ENCODE measurements around the gene CUL7. TPM values are rescaled to one million over a fixed set of nuclear protein-coding genes. Genes with fewer than 3 reads are reported as not detected.

Gene CUL7
- total RNA-seq, 1 experiment from 2014 or later = 23.5 TPM

DNA sequence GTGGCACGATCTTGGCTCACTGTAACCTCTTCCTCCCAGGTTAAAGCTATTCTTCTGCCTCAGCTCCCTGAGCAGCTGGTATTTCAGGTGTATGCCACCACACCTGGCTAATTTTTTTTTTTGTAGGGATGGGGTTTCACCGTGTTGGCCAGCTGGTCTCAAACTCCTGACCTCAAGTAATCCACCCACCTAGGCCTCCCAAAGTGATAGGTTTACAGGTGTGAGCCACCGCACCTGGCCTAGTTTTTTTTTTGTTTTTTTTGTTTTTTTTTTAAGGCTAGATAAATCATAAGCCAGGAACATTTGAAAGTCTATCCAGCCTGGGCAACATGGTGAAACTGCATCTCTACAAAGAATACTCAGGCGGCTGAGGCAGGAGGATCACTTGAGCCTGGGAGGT lies 21.3 kb downstream of the CUL7 start:
- no peak overlapping the region for H3K23ac ChIP-seq (ENCODE audit: insufficient read length, low read depth, low read length)
- H3K27ac Mint-ChIP-seq = no peak overlapping the region
- no peak overlapping the region for H3K18ac ChIP-seq (ENCODE audit: insufficient read length, low read depth, low read length)
- no peak overlapping the region for H4K8ac ChIP-seq (replicated peaks; ENCODE audit: insufficient read length, low read depth, low read length)
- H2AFZ ChIP-seq (ENCODE audit: low read length) = no peak overlapping the region
- no peak overlapping the region for H4K5ac ChIP-seq (ENCODE audit: insufficient read length, low read depth, low read length)
- no peaks in the 10 kb centered on the region for H3K4me1 Mint-ChIP-seq
- peaks cover 36 to 91% (median 63%) of the 10 kb centered on the region in 3 experiments; a peak in 6 of 7 replicates for H3K36me3 Mint-ChIP-seq (ENCODE audit: insufficient read depth in 1 of 3, low read depth in 3 of 3)
- no peaks in the 10 kb centered on the region for H3K79me2 ChIP-seq (ENCODE audit: insufficient read depth, low read length)
- H4K20me1 ChIP-seq (ENCODE audit: control insufficient read depth, insufficient read depth, insufficient read length) = no peaks in the 10 kb centered on the region
- TF ChIP-seq, protein P1, sequence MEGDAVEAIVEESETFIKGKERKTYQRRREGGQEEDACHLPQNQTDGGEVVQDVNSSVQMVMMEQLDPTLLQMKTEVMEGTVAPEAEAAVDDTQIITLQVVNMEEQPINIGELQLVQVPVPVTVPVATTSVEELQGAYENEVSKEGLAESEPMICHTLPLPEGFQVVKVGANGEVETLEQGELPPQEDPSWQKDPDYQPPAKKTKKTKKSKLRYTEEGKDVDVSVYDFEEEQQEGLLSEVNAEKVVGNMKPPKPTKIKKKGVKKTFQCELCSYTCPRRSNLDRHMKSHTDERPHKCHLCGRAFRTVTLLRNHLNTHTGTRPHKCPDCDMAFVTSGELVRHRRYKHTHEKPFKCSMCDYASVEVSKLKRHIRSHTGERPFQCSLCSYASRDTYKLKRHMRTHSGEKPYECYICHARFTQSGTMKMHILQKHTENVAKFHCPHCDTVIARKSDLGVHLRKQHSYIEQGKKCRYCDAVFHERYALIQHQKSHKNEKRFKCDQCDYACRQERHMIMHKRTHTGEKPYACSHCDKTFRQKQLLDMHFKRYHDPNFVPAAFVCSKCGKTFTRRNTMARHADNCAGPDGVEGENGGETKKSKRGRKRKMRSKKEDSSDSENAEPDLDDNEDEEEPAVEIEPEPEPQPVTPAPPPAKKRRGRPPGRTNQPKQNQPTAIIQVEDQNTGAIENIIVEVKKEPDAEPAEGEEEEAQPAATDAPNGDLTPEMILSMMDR (conservative IDR thresholded peaks at IDR 0.05) = no peak
- no peak overlapping the region for H3K4me2 ChIP-seq (ENCODE audit: insufficient read depth, insufficient read length, low read length)
- no peak overlapping the region for H2BK12ac ChIP-seq (ENCODE audit: insufficient read length, low read depth, low read length)
- no peak overlapping the region for H2AK5ac ChIP-seq (ENCODE audit: insufficient read length, low read length)
- no peak overlapping the region for H3T11ph ChIP-seq (ENCODE audit: low read length)
- no peaks in the 10 kb centered on the region for H3K9me3 ChIP-seq (ENCODE audit: control insufficient read depth, low read depth, low read length)
- no peaks in the 10 kb centered on the region for H3K27me3 ChIP-seq (ENCODE audit: insufficient read depth, low read length)
- H3K9me3 Mint-ChIP-seq = no peaks in the 10 kb centered on the region
- H2BK120ac ChIP-seq (ENCODE audit: low read depth, low read length, poor library complexity, severe bottlenecking) = no peak overlapping the region
- no peak overlapping the region for H3K4me3 Mint-ChIP-seq
- H3K27me3 Mint-ChIP-seq (ENCODE audit: low read depth) = no peaks in the 10 kb centered on the region; the same call in 1 of the 2 replicates
- H4K91ac ChIP-seq (ENCODE audit: insufficient read length, low read depth, low read length) = no peak overlapping the region
- H3K14ac ChIP-seq (ENCODE audit: insufficient read depth, low read length) = no peak overlapping the region
- H2BK20ac ChIP-seq (ENCODE audit: low read depth, low read length, poor library complexity, severe bottlenecking) = no peak overlapping the region
- no peak overlapping the region for H3K4ac ChIP-seq (ENCODE audit: low read depth, low read length)
- no peak overlapping the region for H2BK15ac ChIP-seq (ENCODE audit: low read depth, low read length)
- H2BK5ac ChIP-seq (ENCODE audit: insufficient read length, low read length) = no peak overlapping the region
- no peaks in the 10 kb centered on the region for H3K23me2 ChIP-seq (ENCODE audit: insufficient read length, low read depth, low read length, poor library complexity, severe bottlenecking)
- H3K27ac ChIP-seq (ENCODE audit: insufficient read length, low read depth, low read length) = no peak overlapping the region
- H3K56ac ChIP-seq (ENCODE audit: insufficient read length, low read depth, low read length) = no peak overlapping the region
- no peaks in the 10 kb centered on the region for H3K4me1 ChIP-seq (ENCODE audit: insufficient read depth, low read length)
- H3K9ac ChIP-seq (ENCODE audit: extremely low read depth, insufficient read length, low read length) = no peak overlapping the region
- DNase-seq = no peak
- H3K79me1 ChIP-seq (ENCODE audit: insufficient read depth, low read depth, low read length, poor library complexity, severe bottlenecking) = no peaks in the 10 kb centered on the region
- WGBS (ENCODE audit: extremely low coverage, insufficient read length, low lambda C conversion rate) = no CpG with 5 or more reads among the region's 4 CpGs

All from H9 (cell line).